HepG2 (cell line): ENCODE results near the gene TEAD3. TPM values are rescaled to one million over a fixed set of nuclear protein-coding genes. Genes with fewer than 3 reads are reported as not detected.

Source experiments
- GTF2F1 ChIP-seq: fragments of 150-350 bp; IDR thresholded peaks from 2 replicates; pipeline ENCODE4 v1.6.1; 2014; ENCODE audit warnings: low read length
- HIC2 ChIP-seq: sonication (generic); formaldehyde crosslinking; IDR thresholded peaks from 2 replicates; pipeline ENCODE4 v1.9.0; 2022; ENCODE audit warnings: low read depth, missing genetic modification reagents
- PHB2 ChIP-seq: fragments of 450-650 bp; IDR thresholded peaks from 2 replicates; pipeline ENCODE4 v1.6.1; 2018; ENCODE audit not compliant: partially characterized antibody
- POLR2G ChIP-seq: fragments of 200-400 bp; formaldehyde crosslinking; IDR thresholded peaks from 2 replicates; pipeline ENCODE4 v1.6.1; 2018; ENCODE audit warnings: mild to moderate bottlenecking, low read depth, low read length, moderate library complexity
- RAD21 ChIP-seq: fragments of 450-650 bp; formaldehyde crosslinking; IDR thresholded peaks from 2 replicates; pipeline ENCODE4 v1.5.0; 2020; ENCODE audit warnings: mild to moderate bottlenecking
- REPIN1 ChIP-seq: sonication (generic); formaldehyde crosslinking; IDR thresholded peaks from 2 replicates; pipeline ENCODE4 v1.8.0; 2022; ENCODE audit warnings: missing genetic modification reagents, low read depth, mild to moderate bottlenecking, borderline replicate concordance
- TCF7 ChIP-seq: sonication (generic); IDR thresholded peaks from 2 replicates; pipeline ENCODE4 v1.6.1; 2016; ENCODE audit warnings: antibody characterized with exemption, low read depth
- THAP8 ChIP-seq: sonication (generic); formaldehyde crosslinking; IDR thresholded peaks from 2 replicates; pipeline ENCODE4 v1.5.1; 2020; ENCODE audit warnings: missing genetic modification reagents, mild to moderate bottlenecking, borderline replicate concordance
- YEATS4 ChIP-seq: sonication (generic); formaldehyde crosslinking; IDR thresholded peaks from 2 replicates; pipeline ENCODE4 v1.4.0; 2020; ENCODE audit warnings: missing genetic modification reagents, borderline replicate concordance
- ZBTB40 ChIP-seq, 2 experiments: fragments of 450-650 bp in 1 of 2; sonication (generic) in 1 of 2; formaldehyde crosslinking in 1 of 2; IDR thresholded peaks; 2 replicates each; pipeline versions ENCODE4 v1.6.1 to v1.8.0; 2016 to 2022; ENCODE audit warnings: antibody characterized with exemption in 1 of 2, mild to moderate bottlenecking in 1 of 2, missing genetic modification reagents in 1 of 2
- ZFP36L2 ChIP-seq: sonication (generic); formaldehyde crosslinking; IDR thresholded peaks from 2 replicates; pipeline ENCODE4 v1.4.0; 2020; ENCODE audit warnings: missing genetic modification reagents
- ZNF354B ChIP-seq: sonication (generic); formaldehyde crosslinking; IDR thresholded peaks from 2 replicates; pipeline ENCODE4 v1.8.0; 2022; ENCODE audit warnings: mild to moderate bottlenecking, missing genetic modification reagents
- ZNF629 ChIP-seq: sonication (generic); formaldehyde crosslinking; conservative IDR thresholded peaks from 2 replicates; pipeline ENCODE4 v1.5.0; 2020; ENCODE audit warnings: missing genetic modification reagents
- polyA plus RNA-seq, 8 experiments: library from polyadenylated mRNA; depleted of rRNA in 3 of 8; stranded (reverse) in 7 of 8; unstranded in 1 of 8; fragments of >200 nt; fragmentation: Illumina TruSeq in 4 of 8; extraction: Trizol in 4 of 8; gene quantifications; 2 replicates each; pipeline versions ENCODE4 v1.2.1 to v1.2.3, GENCODE V29; 2011 to 2016; ENCODE audit warnings: low read depth in 4 of 8, missing spikeins in 1 of 8, mixed read lengths in 1 of 8; ENCODE audit not compliant: insufficient read depth in 1 of 8
- total RNA-seq, 5 experiments: library from RNA; depleted of rRNA; stranded (reverse); fragments of >200 nt; fragmentation: Illumina TruSeq; extraction: Trizol; gene quantifications; 2 replicates each; pipeline ENCODE4 v1.2.3, GENCODE V29; 2016; ENCODE audit warnings: low read depth in 1 of 5
- TF ChIP-seq, protein P1 (sequence below): sonication (generic); formaldehyde crosslinking; IDR thresholded peaks from 2 replicates; pipeline ENCODE4 v1.5.0; 2020; ENCODE audit warnings: missing genetic modification reagents
- TF ChIP-seq, protein P2 (sequence below): IDR thresholded peaks from 2 replicates; pipeline ENCODE4 v1.6.1; 2016; ENCODE audit warnings: mild to moderate bottlenecking

TEAD3 gene
- total and polyA plus RNA-seq, 2 of the 13 experiments (the other 11 are each of a cell fraction or from before 2014, with no cell fraction given): 15.1 to 16.5 TPM

GRCh38 chr6:35473850-35474130, 23.1 kb downstream of the TEAD3 start (continued):
- TF ChIP-seq, protein P1, sequence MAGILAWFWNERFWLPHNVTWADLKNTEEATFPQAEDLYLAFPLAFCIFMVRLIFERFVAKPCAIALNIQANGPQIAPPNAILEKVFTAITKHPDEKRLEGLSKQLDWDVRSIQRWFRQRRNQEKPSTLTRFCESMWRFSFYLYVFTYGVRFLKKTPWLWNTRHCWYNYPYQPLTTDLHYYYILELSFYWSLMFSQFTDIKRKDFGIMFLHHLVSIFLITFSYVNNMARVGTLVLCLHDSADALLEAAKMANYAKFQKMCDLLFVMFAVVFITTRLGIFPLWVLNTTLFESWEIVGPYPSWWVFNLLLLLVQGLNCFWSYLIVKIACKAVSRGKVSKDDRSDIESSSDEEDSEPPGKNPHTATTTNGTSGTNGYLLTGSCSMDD (CRISPR knock-in tag): no peak
- TF ChIP-seq ZFP36L2 (CRISPR knock-in tag) (no peak), GTF2F1 (no peak), RAD21 (CRISPR knock-in tag) (peak; percentile 27; the same call in 1 of the 2 replicates), ZNF629 (CRISPR knock-in tag) (peak; percentile 55; the same call in 1 of the 2 replicates), ZNF354B (CRISPR knock-in tag) (no peak), ZBTB40 (IDR thresholded peaks at IDR 0.05) (no peak), ZBTB40 (CRISPR knock-in tag; IDR thresholded peaks at IDR 0.05) (no peak), HIC2 (CRISPR knock-in tag) (no peak), YEATS4 (CRISPR knock-in tag) (no peak), PHB2 (no peak), THAP8 (no peak), REPIN1 (CRISPR knock-in tag) (0 out of 2 replicates have a peak, but pooled peaks have one; percentile 9), TCF7 (no peak), POLR2G (0 out of 2 replicates have a peak, but pooled peaks have one; percentile 6)
- TF ChIP-seq, protein P2, sequence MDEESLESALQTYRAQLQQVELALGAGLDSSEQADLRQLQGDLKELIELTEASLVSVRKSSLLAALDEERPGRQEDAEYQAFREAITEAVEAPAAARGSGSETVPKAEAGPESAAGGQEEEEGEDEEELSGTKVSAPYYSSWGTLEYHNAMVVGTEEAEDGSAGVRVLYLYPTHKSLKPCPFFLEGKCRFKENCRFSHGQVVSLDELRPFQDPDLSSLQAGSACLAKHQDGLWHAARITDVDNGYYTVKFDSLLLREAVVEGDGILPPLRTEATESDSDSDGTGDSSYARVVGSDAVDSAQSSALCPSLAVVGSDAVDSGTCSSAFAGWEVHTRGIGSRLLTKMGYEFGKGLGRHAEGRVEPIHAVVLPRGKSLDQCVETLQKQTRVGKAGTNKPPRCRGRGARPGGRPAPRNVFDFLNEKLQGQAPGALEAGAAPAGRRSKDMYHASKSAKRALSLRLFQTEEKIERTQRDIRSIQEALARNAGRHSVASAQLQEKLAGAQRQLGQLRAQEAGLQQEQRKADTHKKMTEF (CRISPR knock-in tag): 0 out of 2 replicates have a peak, but pooled peaks have one; percentile 3
